Subcutaneous adipose tissue (tissue), 4 donors: ENCODE results near the gene SLC36A3. TPM values are rescaled to one million over a fixed set of nuclear protein-coding genes. Genes with fewer than 3 reads are reported as not detected.

Source experiments
- total RNA-seq, 4 donors: library from RNA; depleted of rRNA; stranded (reverse); fragments of >200 nt; gene quantifications; one replicate each; pipeline ENCODE4 v1.1.0, GENCODE V29; 2016
- TF ChIP-seq, protein P1 (sequence below): fragments of 450-650 bp; IDR thresholded peaks from one replicate; pipeline ENCODE4 v1.5.1; 2016; ENCODE audit warnings: low read depth, mild to moderate bottlenecking, control low read depth, antibody characterized with exemption, moderate library complexity

The SLC36A3 gene
- total RNA-seq, 4 donors from 2014 or later: not detected

DNA sequence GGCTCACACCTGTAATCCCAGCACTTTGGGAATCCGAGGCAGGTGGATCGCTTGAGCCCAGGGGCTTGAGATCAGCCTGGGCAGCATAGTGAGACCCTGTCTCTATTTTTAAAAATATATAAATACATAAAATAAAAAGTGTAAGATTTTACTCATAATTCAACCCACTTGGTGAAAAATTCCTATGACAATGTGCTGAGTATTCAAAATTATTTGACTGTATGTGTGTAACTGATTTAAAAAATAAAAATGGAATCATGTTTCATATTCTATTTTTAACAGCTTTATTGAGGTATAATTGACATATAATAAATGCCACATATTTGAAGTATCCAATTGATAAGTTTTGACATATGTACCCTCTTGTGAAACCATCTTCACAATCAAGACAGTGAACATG is 27.8 kb downstream of the SLC36A3 start:
- TF ChIP-seq, protein P1, sequence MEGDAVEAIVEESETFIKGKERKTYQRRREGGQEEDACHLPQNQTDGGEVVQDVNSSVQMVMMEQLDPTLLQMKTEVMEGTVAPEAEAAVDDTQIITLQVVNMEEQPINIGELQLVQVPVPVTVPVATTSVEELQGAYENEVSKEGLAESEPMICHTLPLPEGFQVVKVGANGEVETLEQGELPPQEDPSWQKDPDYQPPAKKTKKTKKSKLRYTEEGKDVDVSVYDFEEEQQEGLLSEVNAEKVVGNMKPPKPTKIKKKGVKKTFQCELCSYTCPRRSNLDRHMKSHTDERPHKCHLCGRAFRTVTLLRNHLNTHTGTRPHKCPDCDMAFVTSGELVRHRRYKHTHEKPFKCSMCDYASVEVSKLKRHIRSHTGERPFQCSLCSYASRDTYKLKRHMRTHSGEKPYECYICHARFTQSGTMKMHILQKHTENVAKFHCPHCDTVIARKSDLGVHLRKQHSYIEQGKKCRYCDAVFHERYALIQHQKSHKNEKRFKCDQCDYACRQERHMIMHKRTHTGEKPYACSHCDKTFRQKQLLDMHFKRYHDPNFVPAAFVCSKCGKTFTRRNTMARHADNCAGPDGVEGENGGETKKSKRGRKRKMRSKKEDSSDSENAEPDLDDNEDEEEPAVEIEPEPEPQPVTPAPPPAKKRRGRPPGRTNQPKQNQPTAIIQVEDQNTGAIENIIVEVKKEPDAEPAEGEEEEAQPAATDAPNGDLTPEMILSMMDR: no peak

- TF ChIP-seq, protein P1: no peak
Observed at GRCh38 chr5:151274666-151275065, 28.9 kb downstream of the SLC36A3 start.

DNA sequence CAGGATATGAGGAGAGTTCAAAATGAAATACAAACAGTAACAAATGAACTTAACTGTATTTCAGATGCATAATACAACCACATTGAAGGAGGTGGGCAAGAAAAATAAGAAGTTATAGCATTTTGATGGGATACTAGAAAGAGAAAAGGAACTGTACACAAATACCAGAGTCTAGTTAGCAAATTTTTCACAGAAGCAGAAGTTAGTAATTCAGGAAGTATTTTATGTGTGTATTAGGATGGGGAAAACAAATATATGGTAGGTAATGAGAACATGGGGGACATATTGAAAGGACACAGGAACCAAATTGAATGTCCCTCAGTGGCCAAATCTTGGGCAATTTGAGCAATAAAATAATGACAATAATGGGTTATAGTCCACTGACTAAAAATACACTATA is 32.2 kb downstream of the SLC36A3 start:
- TF ChIP-seq, protein P1: no peak

GRCh38 chr5:151270599-151270998 is 33.0 kb downstream of the SLC36A3 start:
- TF ChIP-seq, protein P1: no peak

- TF ChIP-seq, protein P1: no peak
Observed at GRCh38 chr5:151267491-151268260, 35.9 kb downstream of the SLC36A3 start.

DNA sequence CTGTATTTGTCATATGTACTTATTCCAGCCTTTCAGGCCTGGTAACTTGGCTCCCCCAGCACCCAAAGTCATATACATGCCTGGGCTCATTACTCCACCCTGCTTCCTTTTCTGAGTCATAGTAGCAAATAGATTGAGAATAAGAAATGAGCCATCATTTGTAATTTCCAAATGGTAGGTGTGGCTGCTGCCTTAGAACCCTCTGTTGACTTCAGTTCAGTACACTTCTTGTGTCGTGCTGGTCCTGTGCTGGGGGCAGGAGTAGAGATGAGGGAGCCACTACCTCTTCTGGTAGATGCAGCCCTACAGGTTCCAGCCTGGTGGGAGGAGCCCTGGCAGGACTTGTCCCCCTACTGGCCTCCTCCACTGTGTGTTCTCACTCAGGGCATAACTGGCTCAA is 39.5 kb downstream of the SLC36A3 start:
- TF ChIP-seq, protein P1: no peak

- TF ChIP-seq, protein P1: no peak
Observed at GRCh38 chr5:151262532-151262931, 41.0 kb downstream of the SLC36A3 start.
